Measurements from ENCODE around the gene KIF5A.
"Not testable (repeated sequence)": the region's sequence is repeated elsewhere in the genome, so short reads cannot be mapped to it uniquely, and the experiment has no call there.

KIF5A gene

GRCh38 chr12:57585156-57585555 is 35.3 kb downstream of the KIF5A start:
- no peak for DNase-seq

- DNase-seq = no peak
Observed at GRCh38 chr12:57586128-57586527, 36.3 kb downstream of the KIF5A start.

- no peak for DNase-seq
Observed at GRCh38 chr12:57586832-57587429, 37.1 kb downstream of the KIF5A start.

GRCh38 chr12:57588951-57589610 is 39.2 kb downstream of the KIF5A start:
- not testable (repeated sequence) for DNase-seq

GRCh38 chr12:57590479-57590863 is 40.6 kb downstream of the KIF5A start:
- no peak for DNase-seq

- no peak for DNase-seq
Observed at GRCh38 chr12:57590864-57591781, 41.3 kb downstream of the KIF5A start, which contains the start of gene PIP4K2C. PIP4K2C (plus strand) TSS chr12:57591192; CDS start chr12:57591290, 98 bp downstream.

- DNase-seq = no peak
Observed at GRCh38 chr12:57591782-57592325, 42.0 kb downstream of the KIF5A start.

GRCh38 chr12:57592551-57593165 is 42.8 kb downstream of the KIF5A start:
- no peak for DNase-seq

GRCh38 chr12:57593187-57593586 is 43.3 kb downstream of the KIF5A start:
- no peak for DNase-seq

- no peak for DNase-seq
Observed at GRCh38 chr12:57600395-57600794, 50.6 kb downstream of the KIF5A start.

- DNase-seq = no peak
Observed at GRCh38 chr12:57602544-57602943, 52.7 kb downstream of the KIF5A start.

GRCh38 chr12:57603324-57603723 is 53.5 kb downstream of the KIF5A start:
- DNase-seq = no peak

GRCh38 chr12:57603815-57604453 is 54.1 kb downstream of the KIF5A start:
- DNase-seq = no peak

- DNase-seq = no peak
Observed at GRCh38 chr12:57604454-57604991, 54.7 kb downstream of the KIF5A start, which contains the start of gene DTX3. DTX3 (plus strand) TSS chr12:57604824; CDS start chr12:57606518, 1,694 bp downstream.

- DNase-seq = no peak
Observed at GRCh38 chr12:57604992-57605810, 55.4 kb downstream of the KIF5A start.

GRCh38 chr12:57605811-57606311 is 56.0 kb downstream of the KIF5A start:
- no peak for DNase-seq

GRCh38 chr12:57606399-57606798 is 56.6 kb downstream of the KIF5A start:
- DNase-seq = no peak

GRCh38 chr12:57606821-57607220 is 57.0 kb downstream of the KIF5A start:
- DNase-seq = no peak

GRCh38 chr12:57607958-57608663 is 58.3 kb downstream of the KIF5A start:
- DNase-seq = no peak

- no peak for DNase-seq
Observed at GRCh38 chr12:57609101-57609780, 59.4 kb downstream of the KIF5A start.
